ENCODE results near the gene ACVR2A. TPM values are rescaled to one million over a fixed set of nuclear protein-coding genes. Genes with fewer than 3 reads are reported as not detected.

Gene ACVR2A
- total RNA-seq, 4 donors from 2014 or later = 44.4 to 75.4 (median 62.0) TPM

DNA sequence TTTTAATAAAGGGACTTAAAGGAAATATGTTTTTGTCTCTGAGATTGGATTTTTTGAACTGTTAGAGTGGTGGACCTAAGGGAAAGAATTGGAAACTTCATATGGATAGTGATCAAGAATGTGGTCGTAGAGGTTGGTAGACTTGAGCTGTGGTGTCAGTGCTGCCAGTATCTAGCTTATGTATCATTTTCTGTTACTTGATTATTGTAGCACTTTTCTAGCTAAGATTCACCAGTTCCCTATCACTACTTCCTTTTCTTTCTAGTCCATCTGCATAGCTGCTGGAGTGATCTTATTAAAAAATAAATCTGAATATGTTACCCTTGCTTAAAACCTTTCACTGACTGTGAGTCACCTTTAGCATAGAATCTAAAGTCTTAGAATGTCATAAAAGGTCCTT is 6.0 kb downstream of the ACVR2A start:
- intact Hi-C loops (cut with DNase I; ENCODE audit: low total_unique reads) = no loop called here
- WGBS, 2 donors = 73 to 76% methylated on average over 1 of the region's 1 CpG
- no peak overlapping the region for H3K4me3 ChIP-seq (ENCODE audit: low read depth, poor library complexity, severe bottlenecking)
- DNase-seq (ENCODE audit: low spot score in 2 of 2) = no peak
- TF ChIP-seq POLR2A (IDR thresholded peaks at IDR 0.05) = no peak

DNA sequence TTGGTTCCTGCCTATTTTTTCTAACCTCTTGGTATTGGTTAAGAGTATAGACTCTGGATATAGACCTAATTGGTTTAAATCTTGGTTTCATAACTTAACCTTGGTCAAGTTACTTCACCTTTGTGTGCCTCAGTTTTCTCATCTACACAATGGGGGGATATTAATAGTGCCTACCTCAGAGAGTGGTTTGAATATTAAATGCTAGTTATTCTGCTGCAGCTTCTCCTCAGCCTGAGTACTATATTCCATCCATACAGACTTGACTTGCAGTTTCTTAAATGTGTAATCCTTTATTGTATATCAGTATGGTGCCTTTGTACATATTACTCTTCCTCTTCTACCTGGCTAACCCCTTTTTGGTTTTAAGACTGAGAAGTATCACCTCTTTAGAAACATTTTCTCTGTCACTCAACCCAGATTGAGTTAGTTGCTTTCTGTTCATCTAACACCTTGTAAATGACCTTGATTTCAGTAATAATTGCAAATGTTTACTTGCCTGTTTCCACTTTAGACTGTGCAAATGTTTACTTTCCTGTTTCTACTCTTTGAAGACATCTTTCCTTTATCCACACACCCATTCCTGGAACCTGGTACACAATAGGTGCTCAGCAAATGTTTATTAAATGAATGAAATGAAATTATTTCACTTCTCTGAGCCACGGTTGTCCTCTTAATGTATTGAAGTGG is 6.6 kb downstream of the ACVR2A start:
- WGBS, 2 donors = 78 to 87% methylated on average over 1 of the region's 1 CpG
- intact Hi-C loops (cut with DNase I; ENCODE audit: low total_unique reads) = no loop called here
- no peak for TF ChIP-seq POLR2A (IDR thresholded peaks at IDR 0.05)
- TF ChIP-seq, protein P1, sequence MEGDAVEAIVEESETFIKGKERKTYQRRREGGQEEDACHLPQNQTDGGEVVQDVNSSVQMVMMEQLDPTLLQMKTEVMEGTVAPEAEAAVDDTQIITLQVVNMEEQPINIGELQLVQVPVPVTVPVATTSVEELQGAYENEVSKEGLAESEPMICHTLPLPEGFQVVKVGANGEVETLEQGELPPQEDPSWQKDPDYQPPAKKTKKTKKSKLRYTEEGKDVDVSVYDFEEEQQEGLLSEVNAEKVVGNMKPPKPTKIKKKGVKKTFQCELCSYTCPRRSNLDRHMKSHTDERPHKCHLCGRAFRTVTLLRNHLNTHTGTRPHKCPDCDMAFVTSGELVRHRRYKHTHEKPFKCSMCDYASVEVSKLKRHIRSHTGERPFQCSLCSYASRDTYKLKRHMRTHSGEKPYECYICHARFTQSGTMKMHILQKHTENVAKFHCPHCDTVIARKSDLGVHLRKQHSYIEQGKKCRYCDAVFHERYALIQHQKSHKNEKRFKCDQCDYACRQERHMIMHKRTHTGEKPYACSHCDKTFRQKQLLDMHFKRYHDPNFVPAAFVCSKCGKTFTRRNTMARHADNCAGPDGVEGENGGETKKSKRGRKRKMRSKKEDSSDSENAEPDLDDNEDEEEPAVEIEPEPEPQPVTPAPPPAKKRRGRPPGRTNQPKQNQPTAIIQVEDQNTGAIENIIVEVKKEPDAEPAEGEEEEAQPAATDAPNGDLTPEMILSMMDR (IDR thresholded peaks at IDR 0.05) = no peak
- no peak overlapping the region for H3K4me3 ChIP-seq (ENCODE audit: low read depth, poor library complexity, severe bottlenecking)
- DNase-seq (ENCODE audit: low spot score in 2 of 2) = no peak

DNA sequence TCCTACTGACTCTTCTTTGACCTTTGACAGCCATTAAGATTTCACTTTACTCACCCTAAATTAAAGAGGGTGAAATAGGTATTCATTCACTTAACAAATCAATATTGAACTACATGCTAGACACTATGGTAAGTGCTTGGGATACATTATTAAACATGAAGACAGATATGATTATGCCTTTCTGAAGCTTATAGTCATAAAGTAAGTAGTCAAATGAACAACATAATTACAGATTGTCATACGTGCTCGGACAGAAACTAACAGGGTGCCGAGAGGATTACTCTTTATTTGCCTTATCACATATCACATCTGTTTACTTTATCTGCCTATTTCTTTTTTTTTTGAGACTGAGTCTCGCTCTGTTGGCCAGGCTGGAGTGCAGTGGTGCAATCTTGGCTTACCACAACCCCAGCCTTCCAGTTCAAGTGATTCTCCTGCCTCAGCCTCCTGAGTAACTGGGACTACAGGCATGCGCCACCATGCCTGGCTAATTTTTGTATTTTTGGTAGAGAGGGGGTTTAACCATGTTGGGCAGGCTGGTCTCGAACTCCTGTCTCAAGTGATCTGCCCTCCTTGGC is 9.8 kb downstream of the ACVR2A start:
- no peak for TF ChIP-seq POLR2A (IDR thresholded peaks at IDR 0.05)
- TF ChIP-seq, protein P1 (IDR thresholded peaks at IDR 0.05) = no peak
- 60 to 70% methylated on average over 6 of the region's 6 CpGs for WGBS, 2 donors
- intact Hi-C loops (cut with DNase I; ENCODE audit: low total_unique reads) = no loop called here
- DNase-seq (ENCODE audit: low spot score in 2 of 2) = no peak
- no peak overlapping the region for H3K4me3 ChIP-seq (ENCODE audit: low read depth, poor library complexity, severe bottlenecking)

DNA sequence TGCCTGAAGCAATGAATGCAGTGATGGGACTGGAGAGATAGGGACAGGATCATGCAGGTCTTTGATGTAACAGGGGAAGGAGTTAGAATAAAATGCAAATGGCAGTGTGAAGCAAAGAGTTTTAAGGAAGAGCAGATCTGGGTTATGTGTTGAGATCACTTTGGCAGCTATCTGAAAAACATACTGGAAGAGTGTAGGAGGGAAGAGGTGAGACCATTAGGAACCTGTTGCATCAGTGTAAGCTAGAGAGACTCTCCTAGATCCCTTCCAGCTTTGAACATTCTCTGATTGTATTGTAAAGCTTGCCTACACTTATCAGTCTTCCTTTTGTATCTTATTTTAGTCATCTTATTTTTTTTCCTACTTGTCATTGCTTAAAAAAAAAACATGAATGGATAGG is 10.5 kb downstream of the ACVR2A start:
- H3K4me3 ChIP-seq (ENCODE audit: low read depth, poor library complexity, severe bottlenecking) = no peak overlapping the region
- no peak for DNase-seq (ENCODE audit: low spot score in 2 of 2)
- intact Hi-C loops (cut with DNase I; ENCODE audit: low total_unique reads) = no loop called here
- TF ChIP-seq, protein P1 (IDR thresholded peaks at IDR 0.05) = no peak
- no peak for TF ChIP-seq POLR2A (IDR thresholded peaks at IDR 0.05)

DNA sequence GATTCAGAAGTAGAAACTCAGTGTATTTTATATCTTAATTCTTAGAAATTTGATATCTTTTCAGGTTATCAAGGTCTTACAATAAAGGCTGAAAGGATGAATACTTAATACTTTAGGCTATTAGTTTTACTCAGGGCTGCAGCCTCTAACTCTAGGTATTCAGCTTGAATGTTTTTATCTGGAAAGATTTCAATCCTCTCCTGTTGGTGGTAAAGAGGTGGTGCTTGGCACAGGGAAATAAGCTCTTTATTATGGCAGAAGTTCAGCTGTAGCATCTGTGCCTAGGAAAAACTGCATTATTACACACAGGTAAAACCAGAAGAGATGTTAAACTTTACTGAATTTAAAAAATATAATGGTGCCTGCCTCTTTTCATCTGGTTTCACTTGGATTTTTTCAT is 11.1 kb downstream of the ACVR2A start:
- no peak for DNase-seq (ENCODE audit: low spot score in 2 of 2)
- no peak for TF ChIP-seq POLR2A (IDR thresholded peaks at IDR 0.05)
- TF ChIP-seq, protein P1 (IDR thresholded peaks at IDR 0.05) = no peak
- intact Hi-C loops (cut with DNase I; ENCODE audit: low total_unique reads) = no loop called here
- H3K4me3 ChIP-seq (ENCODE audit: low read depth, poor library complexity, severe bottlenecking) = no peak overlapping the region

DNA sequence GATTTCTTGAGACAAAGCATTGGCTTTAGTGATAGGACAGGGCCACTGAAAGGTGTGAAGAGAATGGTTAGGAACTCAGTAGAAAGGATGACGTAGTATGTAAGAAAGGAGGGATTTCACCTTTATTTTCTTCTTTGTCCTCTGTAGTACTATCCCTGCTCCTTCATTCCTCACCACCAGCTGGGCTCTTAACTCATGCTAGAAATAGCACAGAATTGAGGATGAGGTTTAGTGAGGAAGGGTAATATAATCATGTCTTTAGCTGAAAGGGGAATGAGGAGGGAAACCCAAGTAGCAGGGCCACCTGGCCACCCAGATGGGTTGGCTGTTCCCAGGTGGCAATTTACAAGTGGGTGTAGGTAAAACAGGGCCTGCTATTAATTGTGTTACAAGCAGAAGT is 15.2 kb downstream of the ACVR2A start:
- no peak for TF ChIP-seq POLR2A (IDR thresholded peaks at IDR 0.05)
- TF ChIP-seq, protein P1 (IDR thresholded peaks at IDR 0.05) = no peak
- intact Hi-C loops (cut with DNase I; ENCODE audit: low total_unique reads) = no loop called here
- DNase-seq (ENCODE audit: low spot score in 2 of 2) = no peak
- no peak overlapping the region for H3K4me3 ChIP-seq (ENCODE audit: low read depth, poor library complexity, severe bottlenecking)
- 73 to 78% methylated on average over 1 of the region's 1 CpG for WGBS, 2 donors
